SJSA1 (cell line): ENCODE data around the gene CYFIP1. TPM values are rescaled to one million over a fixed set of nuclear protein-coding genes. Genes with fewer than 3 reads are reported as not detected.

Source experiments
- DNase-seq, 2 experiments: peaks; one replicate each; pipeline ENCODE4 v3.0.0-alpha.2; 2015 to 2020; ENCODE audit warnings: low spot score in 2 of 2, low read depth in 1 of 2
- H3K27ac ChIP-seq: fragments of 250-450 bp; sonication (Bioruptor Pico); 2 replicates; pipeline ENCODE4 v1.5.1; 2020; ENCODE audit warnings: mild to moderate bottlenecking, moderate library complexity
- H3K27me3 ChIP-seq: fragments of 250-450 bp; sonication (Bioruptor Pico); replicated peaks from 2 replicates; pipeline ENCODE4 v1.5.1; 2020; ENCODE audit warnings: mild to moderate bottlenecking, moderate library complexity
- H3K36me3 ChIP-seq: fragments of 250-450 bp; sonication (Bioruptor Pico); 2 replicates; pipeline ENCODE4 v1.5.1; 2020; ENCODE audit warnings: mild to moderate bottlenecking
- H3K4me1 ChIP-seq: fragments of 250-450 bp; sonication (Bioruptor Pico); replicated peaks from 2 replicates; pipeline ENCODE4 v1.6.1; 2021; ENCODE audit warnings: mild to moderate bottlenecking
- H3K4me3 ChIP-seq: fragments of 250-450 bp; sonication (Bioruptor Pico); 2 replicates; pipeline ENCODE4 v1.5.1; 2020; ENCODE audit warnings: mild to moderate bottlenecking
- H3K9me3 ChIP-seq: fragments of 250-450 bp; sonication (Bioruptor Pico); replicated peaks from 2 replicates; pipeline ENCODE4 v1.5.1; 2020; ENCODE audit warnings: mild to moderate bottlenecking
- total RNA-seq: library from RNA; depleted of rRNA; stranded (reverse); fragments of >200 nt; shearing (Covaris generic); gene quantifications from 2 replicates; pipeline ENCODE4 v1.2.3, GENCODE V29; 2014

Gene CYFIP1
- total RNA-seq, 1 experiment from 2014 or later: 110 TPM

DNA sequence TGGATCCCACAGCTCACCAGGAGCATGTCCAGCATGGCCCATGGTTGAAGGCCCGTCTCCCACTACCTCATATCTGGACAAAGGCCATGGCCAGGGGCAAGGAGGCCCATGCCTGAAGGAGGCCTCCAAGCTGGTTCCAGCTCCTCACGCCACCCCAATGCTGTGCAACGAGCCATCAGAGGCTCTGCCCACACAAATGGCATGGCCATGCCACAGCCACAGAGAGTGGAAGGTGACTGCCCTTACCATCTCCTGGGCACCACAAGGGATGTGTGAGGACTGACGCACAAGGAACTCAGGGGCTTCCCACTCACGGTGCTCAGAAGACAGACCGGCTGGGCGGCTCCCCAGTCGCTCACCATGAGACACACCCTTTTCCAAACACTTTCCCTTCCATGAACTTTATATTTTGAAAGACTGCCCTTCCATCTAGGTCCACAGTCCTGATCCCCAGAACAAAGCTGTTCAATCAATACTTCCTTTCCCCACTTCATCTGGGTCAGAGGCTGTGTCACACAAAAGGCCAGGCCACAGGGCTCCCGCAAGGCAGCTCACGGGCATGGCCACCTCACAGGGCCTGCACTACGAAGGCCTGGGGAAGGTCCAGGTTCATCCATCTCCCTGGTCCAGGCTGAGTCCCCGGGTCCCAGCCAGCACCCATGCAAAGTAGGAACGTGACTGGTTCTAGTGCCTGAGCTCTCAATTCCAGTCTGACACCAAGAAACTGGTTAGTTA is 66.4 kb downstream of the CYFIP1 start:
- Histone ChIP-seq H3K27ac (no peak overlapping the region), H3K4me1 (peaks cover 4% of the 10 kb centered on the region; the same call in 1 of the 2 replicates), H3K9me3 (no peaks in the 10 kb centered on the region), H3K27me3 (no peaks in the 10 kb centered on the region), H3K36me3 (peaks cover 82% of the 10 kb centered on the region), H3K4me3 (no peak overlapping the region)
- DNase-seq: no peak

DNA sequence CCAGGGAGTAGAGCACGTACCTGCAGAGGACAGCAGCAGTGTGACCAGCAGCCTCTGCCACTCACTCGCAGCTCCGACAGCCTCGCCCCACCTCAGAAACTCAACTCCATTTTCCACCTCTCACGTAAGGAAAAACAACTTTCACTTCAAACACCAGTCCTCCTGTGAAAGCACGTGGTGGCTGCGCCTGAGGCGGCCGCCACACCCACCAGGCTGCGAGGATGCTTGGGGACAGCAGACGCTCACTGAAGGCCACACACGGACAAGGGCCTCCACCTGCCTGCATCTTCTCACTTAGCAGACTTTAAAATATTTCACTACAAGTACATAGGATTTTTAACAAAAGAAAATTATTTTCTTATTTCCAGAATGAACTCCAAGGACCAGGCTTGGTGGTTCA is 67.9 kb downstream of the CYFIP1 start:
- Histone ChIP-seq H3K36me3 (peaks cover 79% of the 10 kb centered on the region), H3K9me3 (no peaks in the 10 kb centered on the region), H3K27me3 (no peaks in the 10 kb centered on the region), H3K4me3 (no peak overlapping the region), H3K4me1 (no peaks in the 10 kb centered on the region), H3K27ac (no peak overlapping the region)
- DNase-seq: no peak

DNA sequence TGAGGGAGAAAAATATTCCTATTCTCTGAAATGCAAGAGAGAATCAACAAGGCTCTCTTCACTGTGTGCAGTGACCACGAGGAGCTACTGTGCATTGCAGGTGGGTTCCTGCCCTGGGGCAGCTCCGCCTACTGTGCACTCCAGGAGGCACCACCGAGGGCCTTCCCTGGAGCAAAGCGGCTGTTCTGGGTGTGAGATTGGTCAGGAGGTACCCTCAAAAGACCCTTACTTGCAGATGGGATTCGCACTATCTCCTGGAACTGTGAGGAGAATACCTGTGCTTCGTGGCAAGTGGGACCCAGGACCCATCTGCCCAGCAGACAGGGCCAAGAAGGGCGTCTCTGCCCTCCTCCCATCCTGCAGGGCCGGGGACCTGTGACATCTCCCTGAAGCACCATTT is 68.9 kb downstream of the CYFIP1 start:
- Histone ChIP-seq H3K4me3 (no peak overlapping the region), H3K27ac (no peak overlapping the region), H3K9me3 (no peaks in the 10 kb centered on the region), H3K36me3 (peaks cover 79% of the 10 kb centered on the region), H3K4me1 (no peaks in the 10 kb centered on the region), H3K27me3 (no peaks in the 10 kb centered on the region)
- DNase-seq: no peak

DNA sequence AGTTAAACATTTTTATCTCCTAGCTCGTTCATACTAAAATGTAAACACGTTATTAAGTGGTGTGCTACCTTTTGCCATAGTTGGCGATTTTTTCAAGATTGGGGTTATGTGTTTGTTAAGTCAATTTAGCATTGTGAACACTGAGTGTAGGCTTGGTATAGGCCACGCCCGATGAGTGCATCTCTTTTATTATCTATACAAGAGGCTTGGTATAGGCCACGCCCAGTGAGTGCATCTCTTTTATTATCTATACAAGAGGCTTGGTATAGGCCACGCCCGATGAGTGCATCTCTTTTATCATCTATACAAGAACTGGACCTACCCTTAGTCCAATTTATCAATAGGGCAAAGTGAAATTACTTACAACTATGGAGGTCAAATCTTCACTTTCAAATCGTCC is 71.3 kb downstream of the CYFIP1 start:
- DNase-seq: no peak
- Histone ChIP-seq H3K9me3 (no peaks in the 10 kb centered on the region), H3K27ac (no peak overlapping the region), H3K4me1 (no peaks in the 10 kb centered on the region), H3K36me3 (peaks cover 71% of the 10 kb centered on the region), H3K27me3 (no peaks in the 10 kb centered on the region), H3K4me3 (no peak overlapping the region)

DNA sequence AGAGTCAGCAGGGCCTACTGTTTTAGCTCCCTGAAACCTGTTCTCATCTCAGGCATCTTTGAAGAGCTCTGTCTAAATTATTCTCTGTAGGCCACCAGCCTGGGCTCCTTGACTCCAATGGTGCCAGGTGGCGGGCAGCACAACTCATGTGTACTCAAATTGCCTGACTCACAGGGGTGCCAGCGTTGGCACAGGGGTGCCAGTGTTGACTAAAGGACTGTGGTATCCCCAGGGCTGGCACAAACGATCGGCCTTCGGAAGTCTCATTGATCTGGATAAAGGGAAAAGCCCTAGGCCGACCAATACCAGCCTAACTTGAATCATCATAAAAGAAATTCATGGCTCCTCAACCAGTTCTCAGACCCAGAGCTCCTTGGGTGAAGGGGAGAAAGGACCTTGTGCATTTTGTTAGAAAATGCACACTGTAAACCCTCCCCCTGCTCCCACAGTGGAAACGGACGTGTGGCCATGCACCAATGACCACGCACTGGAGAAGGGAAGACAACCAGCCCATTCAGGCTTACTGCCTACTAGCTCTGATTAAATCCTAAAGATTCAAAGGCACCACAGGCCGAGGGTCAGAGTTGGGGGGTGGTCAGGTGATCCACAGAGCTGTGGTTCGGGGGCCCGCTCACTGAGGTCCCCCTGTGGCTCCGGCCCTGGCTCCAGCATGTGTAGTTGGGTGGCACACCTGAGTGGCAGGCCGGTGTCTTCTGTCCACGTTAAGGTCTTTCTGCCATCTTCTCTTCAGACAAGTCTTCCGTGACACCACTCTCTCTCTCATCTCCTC is 72.8 kb downstream of the CYFIP1 start:
- H3K4me3 ChIP-seq: no peak overlapping the region
- H3K9me3 ChIP-seq: no peaks in the 10 kb centered on the region
- no peaks in the 10 kb centered on the region for H3K4me1 ChIP-seq
- peaks cover 74% of the 10 kb centered on the region for H3K36me3 ChIP-seq
- H3K27ac ChIP-seq: no peak overlapping the region
- H3K27me3 ChIP-seq: no peaks in the 10 kb centered on the region
- no peak for DNase-seq

DNA sequence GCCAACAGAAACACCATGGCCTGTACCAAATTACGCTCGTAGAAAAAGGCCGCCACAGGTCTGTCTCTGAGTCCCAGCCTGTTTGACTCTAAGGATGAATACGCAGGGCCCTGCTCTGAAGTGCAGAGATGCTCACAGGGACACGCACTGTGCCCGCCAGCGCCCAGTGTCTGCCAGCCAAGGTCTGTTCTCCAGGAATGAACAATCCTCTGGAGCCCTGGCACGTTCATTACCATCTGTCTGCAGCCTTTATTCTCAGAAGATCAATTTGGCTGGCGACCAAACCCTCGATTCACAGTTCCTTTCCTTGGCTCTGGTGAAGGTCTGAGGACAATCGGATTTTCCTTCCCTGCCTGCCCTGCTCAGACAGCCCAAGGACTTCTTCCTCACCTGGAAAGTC is 75.4 kb downstream of the CYFIP1 start:
- Histone ChIP-seq H3K27ac (no peak overlapping the region), H3K4me3 (no peak overlapping the region), H3K36me3 (peaks cover 57% of the 10 kb centered on the region), H3K4me1 (no peaks in the 10 kb centered on the region), H3K9me3 (no peaks in the 10 kb centered on the region), H3K27me3 (no peaks in the 10 kb centered on the region)
- DNase-seq: no peak

DNA sequence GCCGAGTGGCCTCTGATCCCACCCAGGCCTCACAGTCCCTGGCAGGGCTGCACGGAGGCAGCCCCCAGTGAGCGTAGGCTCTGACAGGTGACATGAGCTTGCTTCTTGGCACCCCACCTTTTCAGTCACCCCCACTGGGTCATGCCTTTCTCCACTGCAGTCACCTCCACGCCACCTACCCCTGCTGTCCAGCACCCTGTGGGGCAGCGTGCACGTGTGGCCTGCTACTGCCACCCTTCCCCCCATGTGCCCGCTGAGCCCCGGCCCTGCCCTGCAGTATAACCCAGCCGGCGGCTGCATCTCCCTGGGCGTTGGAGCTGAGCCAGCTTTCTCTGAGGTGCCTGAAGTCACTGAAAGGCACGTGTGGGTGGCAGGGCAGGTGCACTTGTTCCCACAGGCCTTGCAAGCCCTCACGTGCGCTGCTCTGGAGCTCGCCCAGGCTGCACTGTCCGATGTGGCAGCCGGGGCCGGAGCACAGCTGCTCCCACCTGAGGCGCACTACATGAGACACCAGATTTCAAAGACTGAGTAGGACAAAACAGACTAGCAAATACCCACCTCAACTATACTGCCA is 76.1 kb downstream of the CYFIP1 start:
- Histone ChIP-seq H3K4me1 (no peaks in the 10 kb centered on the region), H3K9me3 (no peaks in the 10 kb centered on the region), H3K27me3 (no peaks in the 10 kb centered on the region), H3K27ac (no peak overlapping the region), H3K4me3 (no peak overlapping the region), H3K36me3 (peaks cover 56% of the 10 kb centered on the region)
- no peak for DNase-seq

DNA sequence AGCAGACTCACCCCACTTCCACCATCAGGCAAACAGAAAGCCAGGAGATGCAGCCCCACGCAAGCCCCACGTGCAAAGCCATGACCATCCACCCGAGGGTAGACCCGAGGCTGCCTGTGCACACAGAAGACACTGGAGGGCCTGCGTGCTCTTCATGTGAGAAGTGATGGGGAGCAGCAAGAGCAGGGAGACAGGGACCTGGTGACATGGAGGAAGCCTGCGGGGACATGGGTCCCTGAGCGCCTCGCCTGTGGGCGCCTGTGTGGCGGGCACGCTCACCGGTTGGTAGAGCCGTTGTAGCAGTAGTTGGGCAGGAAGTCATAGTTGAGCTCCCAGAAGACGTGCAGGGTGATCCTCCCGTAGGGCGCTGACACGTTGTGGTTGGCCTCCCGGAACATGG is 76.7 kb downstream of the CYFIP1 start:
- H3K27ac ChIP-seq: no peak overlapping the region
- peaks cover 52% of the 10 kb centered on the region for H3K36me3 ChIP-seq
- no peaks in the 10 kb centered on the region for H3K27me3 ChIP-seq
- no peaks in the 10 kb centered on the region for H3K4me1 ChIP-seq
- no peaks in the 10 kb centered on the region for H3K9me3 ChIP-seq
- H3K4me3 ChIP-seq: no peak overlapping the region
- no peak for DNase-seq

DNA sequence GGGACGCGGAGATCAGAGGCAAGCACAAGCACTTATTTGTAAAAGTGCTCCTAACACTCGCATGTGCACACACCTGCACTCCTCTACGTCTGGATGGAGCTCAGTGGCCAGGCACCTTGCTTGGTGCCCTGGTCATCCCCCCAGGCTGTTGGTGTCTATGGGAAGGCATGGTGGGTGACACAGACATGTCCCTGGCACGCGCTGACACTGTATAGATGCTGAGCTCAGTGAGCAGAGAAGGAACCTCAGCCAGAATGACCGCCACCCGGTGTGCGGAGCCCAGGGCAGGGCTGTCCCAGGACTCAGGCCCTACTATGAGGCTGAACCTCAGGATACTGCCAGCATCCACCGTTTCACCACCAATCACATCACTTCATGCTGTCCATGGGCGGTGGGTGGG is 77.2 kb downstream of the CYFIP1 start:
- Histone ChIP-seq H3K27me3 (no peaks in the 10 kb centered on the region), H3K9me3 (no peaks in the 10 kb centered on the region), H3K4me1 (no peaks in the 10 kb centered on the region), H3K4me3 (no peak overlapping the region), H3K27ac (no peak overlapping the region), H3K36me3 (peaks cover 50% of the 10 kb centered on the region)
- DNase-seq: no peak

DNA sequence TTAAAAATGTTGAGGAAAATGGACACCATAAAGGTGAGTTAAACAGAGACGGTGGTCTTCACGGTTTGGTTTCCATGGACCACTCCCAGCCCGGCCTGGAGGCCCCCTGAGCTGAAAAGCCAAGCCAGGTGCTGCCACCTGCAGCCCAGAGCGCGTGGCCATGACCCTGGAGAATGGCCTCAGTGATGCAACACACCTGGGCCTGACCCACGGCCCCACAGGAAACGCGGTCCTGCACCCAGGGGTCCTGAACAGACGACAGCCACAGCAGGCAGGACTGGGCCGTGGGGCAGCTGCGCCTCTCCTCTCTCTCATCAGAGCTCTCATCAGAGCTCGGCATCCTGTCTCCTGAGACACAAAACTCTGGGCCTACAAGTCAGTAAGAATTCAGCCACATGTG is 77.6 kb downstream of the CYFIP1 start:
- Histone ChIP-seq H3K9me3 (no peaks in the 10 kb centered on the region), H3K36me3 (peaks cover 46% of the 10 kb centered on the region), H3K4me3 (no peak overlapping the region), H3K27ac (no peak overlapping the region), H3K4me1 (no peaks in the 10 kb centered on the region), H3K27me3 (no peaks in the 10 kb centered on the region)
- DNase-seq: no peak

DNA sequence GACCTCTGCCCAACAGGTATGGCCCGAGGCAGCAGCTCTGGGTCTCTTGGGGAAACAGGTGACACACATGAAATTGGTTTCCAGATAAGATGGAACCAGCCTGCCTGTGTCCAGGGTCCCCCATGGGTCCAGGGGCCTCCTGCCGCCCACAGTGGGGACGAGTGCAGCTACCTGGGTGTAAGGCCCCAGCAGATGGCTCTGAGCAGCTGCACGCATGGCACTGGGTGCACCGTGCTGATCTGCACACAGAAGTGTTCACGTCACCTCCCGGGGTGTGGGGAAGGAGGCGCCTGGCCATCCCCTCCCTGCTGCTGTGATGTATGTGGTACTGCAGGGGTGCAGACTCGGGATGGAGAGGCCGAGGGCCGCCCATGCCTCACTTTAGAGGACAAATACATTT is 78.1 kb downstream of the CYFIP1 start:
- H3K9me3 ChIP-seq: no peaks in the 10 kb centered on the region
- H3K4me1 ChIP-seq: no peaks in the 10 kb centered on the region
- no peak overlapping the region for H3K4me3 ChIP-seq
- no peak overlapping the region for H3K27ac ChIP-seq
- H3K27me3 ChIP-seq: no peaks in the 10 kb centered on the region
- DNase-seq: no peak
- peaks cover 40% of the 10 kb centered on the region for H3K36me3 ChIP-seq

DNA sequence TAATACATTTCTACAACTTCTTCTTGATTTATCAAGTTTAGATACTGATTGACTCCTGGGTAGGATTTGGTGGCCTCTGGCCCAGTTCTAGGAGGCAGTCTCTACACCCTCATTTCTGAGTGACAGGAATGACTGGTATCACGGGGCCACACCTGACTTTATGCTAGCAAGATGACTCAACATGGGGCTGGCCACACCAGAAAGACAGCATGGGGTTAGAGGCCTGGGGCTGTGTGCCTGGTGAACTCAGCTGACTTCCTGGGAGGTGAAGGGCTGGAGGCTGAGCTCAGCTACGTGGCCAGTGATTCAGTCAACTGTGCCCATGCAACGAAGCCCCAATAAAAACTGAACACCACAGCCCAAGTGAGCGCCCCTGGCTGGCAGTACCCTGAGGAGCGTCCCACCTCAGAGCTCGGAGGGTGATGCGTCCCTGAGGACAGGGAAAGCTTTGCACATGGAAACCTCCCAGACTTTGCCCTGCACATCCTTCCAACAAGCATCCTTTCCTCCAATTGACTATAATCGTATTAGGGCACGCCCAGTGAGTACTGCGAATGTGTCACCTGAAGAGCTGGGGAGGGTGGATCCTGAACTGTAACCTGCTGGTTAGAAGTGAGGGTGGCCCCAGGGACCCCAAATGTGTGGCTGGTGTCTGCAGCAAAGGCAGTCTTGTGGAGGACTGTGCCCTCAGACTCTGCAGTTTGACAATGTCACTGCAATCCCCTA is 84.5 kb downstream of the CYFIP1 start:
- H3K36me3 ChIP-seq: peaks cover 30% of the 10 kb centered on the region
- H3K4me1 ChIP-seq: peaks cover 9% of the 10 kb centered on the region
- H3K9me3 ChIP-seq: no peaks in the 10 kb centered on the region
- DNase-seq: no peak
- no peaks in the 10 kb centered on the region for H3K27me3 ChIP-seq
- no peak overlapping the region for H3K4me3 ChIP-seq
- no peak overlapping the region for H3K27ac ChIP-seq

DNA sequence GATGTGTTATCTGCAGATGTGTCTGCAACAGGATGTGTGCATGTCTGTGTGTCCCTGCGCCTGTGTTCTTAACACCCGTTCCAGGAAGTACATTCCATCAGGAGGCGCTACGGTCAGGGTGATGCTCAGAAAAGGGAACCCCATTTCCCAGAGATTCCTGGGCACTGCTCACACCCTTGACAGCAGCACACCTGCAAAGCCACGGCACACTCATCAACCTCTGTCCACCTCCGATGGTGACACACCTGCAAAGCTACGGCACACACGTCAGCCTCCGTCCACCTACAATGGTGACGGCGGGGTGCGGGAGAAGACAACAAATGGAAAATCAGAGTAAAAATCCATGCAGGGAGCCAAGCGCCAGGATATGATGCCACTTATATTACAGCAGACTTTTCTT is 86.3 kb downstream of the CYFIP1 start:
- Histone ChIP-seq H3K4me3 (no peak overlapping the region), H3K36me3 (peaks cover 16% of the 10 kb centered on the region), H3K27me3 (no peaks in the 10 kb centered on the region), H3K27ac (no peak overlapping the region), H3K4me1 (peaks cover 9% of the 10 kb centered on the region), H3K9me3 (no peaks in the 10 kb centered on the region)
- DNase-seq: no peak

DNA sequence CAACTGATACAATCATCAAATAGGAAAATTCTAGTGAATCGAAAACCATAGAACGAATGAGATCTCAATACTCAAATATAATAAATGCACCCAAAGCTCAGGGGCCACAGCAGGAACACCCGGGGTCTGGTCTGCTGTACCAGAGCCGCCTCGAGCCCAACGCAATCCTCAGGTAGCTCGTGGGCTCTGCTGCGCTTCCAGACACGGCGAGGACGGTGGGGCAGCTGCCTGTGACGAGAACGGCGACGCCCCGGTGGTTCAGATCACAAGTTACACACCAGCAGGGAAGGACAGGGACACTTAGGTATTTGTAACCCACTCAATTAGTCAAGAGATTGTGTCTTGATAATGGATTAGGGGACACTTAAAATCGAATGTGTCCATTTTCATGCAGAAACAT is 87.1 kb downstream of the CYFIP1 start:
- H3K9me3 ChIP-seq: no peaks in the 10 kb centered on the region
- H3K4me3 ChIP-seq: no peak overlapping the region
- no peak for DNase-seq
- peaks cover 15% of the 10 kb centered on the region for H3K4me1 ChIP-seq
- no peak overlapping the region for H3K27ac ChIP-seq
- no peaks in the 10 kb centered on the region for H3K27me3 ChIP-seq
- peaks cover 16% of the 10 kb centered on the region for H3K36me3 ChIP-seq
